CD4-positive, CD25-positive, alpha-beta regulatory T cell (primary cell): Measurements from ENCODE around the gene CAMTA1. TPM values are rescaled to one million over a fixed set of nuclear protein-coding genes. Genes with fewer than 3 reads are reported as not detected.

Experiments
- ATAC-seq, 2 donors: fragments of 150-1000 bp; cut with Tn5 transposase; one replicate each; pipeline ENCODE4 v1.10.0; 2021; ENCODE audit warnings: low read depth in 2 of 2, moderate number of reproducible peaks in 2 of 2, moderate library complexity in 1 of 2
- DNase-seq, 3 donors: peaks; one replicate each; pipeline versions ENCODE4 v3.0.0 to v3.0.0-alpha.2; 2012 to 2022; ENCODE audit warnings: mixed read lengths in 1 of 3
- H3K27ac ChIP-seq: one replicate; pipeline ENCODE4 v1.7.0; 2013; ENCODE audit warnings: mild to moderate bottlenecking, low read length; ENCODE audit not compliant: insufficient read depth, poor library complexity, severe bottlenecking
- H3K27me3 ChIP-seq: one replicate; pipeline ENCODE4 v1.7.0; 2013; ENCODE audit warnings: low read length; ENCODE audit not compliant: control insufficient read depth, insufficient read depth
- H3K36me3 ChIP-seq: one replicate; pipeline ENCODE4 v1.7.0; 2013; ENCODE audit warnings: mild to moderate bottlenecking, low read length, moderate library complexity; ENCODE audit not compliant: control insufficient read depth, insufficient read depth
- H3K4me1 ChIP-seq: 2 replicates; pipeline ENCODE4 v1.7.0; 2013; ENCODE audit warnings: mild to moderate bottlenecking, low read length; ENCODE audit not compliant: insufficient read depth, control insufficient read depth, poor library complexity, severe bottlenecking
- H3K4me3 ChIP-seq: one replicate; pipeline ENCODE4 v1.7.0; 2013; ENCODE audit warnings: low read depth, mild to moderate bottlenecking, low read length, moderate library complexity
- H3K9me3 ChIP-seq, 2 experiments: 1 replicate in 1 of 2; 2 replicates in 1 of 2; pipeline ENCODE4 v1.7.0; 2013; ENCODE audit warnings: low read length in 2 of 2, mild to moderate bottlenecking in 1 of 2, moderate library complexity in 1 of 2; ENCODE audit not compliant: control insufficient read depth in 2 of 2
- H3K27ac Mint-ChIP-seq, 3 donors: one replicate each; pipeline ENCODE4 v1.8.0; 2020 to 2022; ENCODE audit warnings: mild to moderate bottlenecking in 3 of 3, mixed read lengths in 3 of 3, moderate library complexity in 2 of 3
- H3K27me3 Mint-ChIP-seq: one replicate; pipeline ENCODE4 v1.8.0; 2022; ENCODE audit warnings: mild to moderate bottlenecking, mixed read lengths
- H3K36me3 Mint-ChIP-seq: one replicate; pipeline ENCODE4 v1.8.0; 2020; ENCODE audit warnings: mixed read lengths
- H3K4me1 Mint-ChIP-seq, 4 donors: one replicate each; pipeline ENCODE4 v1.8.0; 2020 to 2022; ENCODE audit warnings: mixed read lengths in 4 of 4, mild to moderate bottlenecking in 1 of 4
- H3K4me3 Mint-ChIP-seq, 4 donors: one replicate each; pipeline ENCODE4 v1.8.0; 2020 to 2022; ENCODE audit warnings: mild to moderate bottlenecking in 4 of 4, mixed read lengths in 4 of 4, moderate library complexity in 3 of 4
- H3K9me3 Mint-ChIP-seq, 7 donors: one replicate each; pipeline ENCODE4 v1.8.0; 2020 to 2022; ENCODE audit warnings: mixed read lengths in 7 of 7, mild to moderate bottlenecking in 3 of 7, moderate library complexity in 2 of 7
- polyA plus RNA-seq, 4 donors: library from polyadenylated mRNA; unstranded; fragments of 300-500 nt; fragmentation: Illumina TruSeq; gene quantifications; one replicate each; pipeline ENCODE4 v1.2.3, GENCODE V29; 2021
- total RNA-seq: library from RNA; stranded (reverse); gene quantifications from one replicate; pipeline ENCODE4 v1.2.3, GENCODE V29; 2022

Gene CAMTA1
- total and polyA plus RNA-seq, 5 donors from 2014 or later: 48.8 to 112 (median 80.0) TPM

DNA sequence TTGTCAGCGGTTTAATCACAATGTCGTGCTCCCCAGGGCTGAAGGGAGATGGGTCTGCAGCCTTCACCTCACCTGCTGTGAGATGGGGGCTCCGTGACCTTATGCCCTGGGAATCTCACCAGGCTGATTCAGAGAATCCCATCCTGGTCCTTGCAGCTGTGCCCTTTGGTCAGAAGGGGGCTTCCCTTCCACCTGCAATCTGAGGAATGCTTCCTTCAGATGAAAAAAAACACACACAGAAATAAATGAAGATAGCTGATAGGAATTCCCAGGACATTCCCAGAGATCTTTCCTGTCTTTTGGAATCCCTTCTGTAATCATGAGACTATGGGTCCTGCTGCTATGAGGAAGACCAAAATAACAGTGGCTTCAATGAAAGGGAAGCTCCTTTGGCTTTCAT lies 858.8 kb downstream of the CAMTA1 start:
- Histone ChIP-seq H3K4me1 (peaks cover 6% of the 10 kb centered on the region), H3K9me3 (no peaks in the 10 kb centered on the region), H3K36me3 (no peaks in the 10 kb centered on the region), H3K4me3 (no peak overlapping the region), H3K27ac (no peak overlapping the region), H3K27me3 (no peaks in the 10 kb centered on the region)
- DNase-seq (no peak), ATAC-seq (no peak)
- Mint-ChIP-seq H3K9me3 (no peaks in the 10 kb centered on the region), H3K4me1 (peaks cover 0 to 2% (median 0%) of the 10 kb centered on the region in 4 donors), H3K27me3 (no peaks in the 10 kb centered on the region), H3K36me3 (no peaks in the 10 kb centered on the region), H3K27ac (no peak overlapping the region), H3K4me3 (no peak overlapping the region)

DNA sequence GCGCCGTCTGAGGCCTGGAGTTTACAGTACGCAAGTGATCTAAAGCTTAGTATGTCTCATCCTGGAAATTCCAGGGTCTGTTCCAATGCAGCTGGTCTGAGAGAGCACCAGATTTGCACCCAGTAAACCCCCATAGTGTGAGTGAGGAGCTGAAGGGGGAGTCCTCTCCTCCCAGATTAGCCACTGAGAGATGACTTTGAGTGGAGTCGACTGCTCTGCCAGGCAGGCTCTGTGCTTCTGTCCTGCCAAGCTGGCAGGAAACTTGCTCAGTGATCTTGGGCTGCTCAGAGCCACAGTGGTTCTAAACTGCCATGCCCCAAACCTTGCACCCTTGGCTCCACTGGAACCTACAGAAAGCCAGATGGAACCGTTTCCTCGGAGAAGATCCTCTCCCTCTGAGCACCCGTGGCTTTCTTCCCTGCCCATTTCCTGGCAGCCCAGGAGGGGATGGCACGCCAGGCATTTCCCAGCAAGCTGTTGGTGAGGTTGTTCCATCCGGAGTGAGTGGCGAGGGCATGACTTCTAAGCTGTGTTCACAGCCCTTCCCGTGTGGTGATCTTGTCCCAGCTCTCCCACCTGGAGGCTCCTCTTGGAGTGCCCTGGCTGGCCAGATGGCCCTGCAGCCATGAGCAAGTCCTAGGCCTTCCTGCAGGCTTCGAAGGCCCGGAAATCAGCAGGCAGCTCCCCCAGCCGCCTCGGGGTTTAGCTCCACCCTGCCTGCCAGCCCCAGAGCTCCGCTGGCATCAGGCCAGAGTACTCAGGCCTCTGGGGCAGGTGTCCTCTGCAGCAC lies 859.9 kb downstream of the CAMTA1 start:
- ATAC-seq (no peak), DNase-seq (no peak)
- no peaks in the 10 kb centered on the region for H3K36me3 ChIP-seq
- no peak overlapping the region for H3K27ac ChIP-seq
- H3K36me3 Mint-ChIP-seq: no peaks in the 10 kb centered on the region
- H3K4me3 ChIP-seq: no peak overlapping the region
- H3K27me3 Mint-ChIP-seq: no peaks in the 10 kb centered on the region
- H3K4me1 ChIP-seq: peaks cover 6% of the 10 kb centered on the region
- H3K9me3 Mint-ChIP-seq: no peaks in the 10 kb centered on the region
- H3K27ac Mint-ChIP-seq: no peak overlapping the region
- H3K4me3 Mint-ChIP-seq: no peak overlapping the region
- H3K9me3 ChIP-seq: no peaks in the 10 kb centered on the region
- H3K4me1 Mint-ChIP-seq: peaks cover 0 to 2% (median 0%) of the 10 kb centered on the region in 4 donors
- no peaks in the 10 kb centered on the region for H3K27me3 ChIP-seq

DNA sequence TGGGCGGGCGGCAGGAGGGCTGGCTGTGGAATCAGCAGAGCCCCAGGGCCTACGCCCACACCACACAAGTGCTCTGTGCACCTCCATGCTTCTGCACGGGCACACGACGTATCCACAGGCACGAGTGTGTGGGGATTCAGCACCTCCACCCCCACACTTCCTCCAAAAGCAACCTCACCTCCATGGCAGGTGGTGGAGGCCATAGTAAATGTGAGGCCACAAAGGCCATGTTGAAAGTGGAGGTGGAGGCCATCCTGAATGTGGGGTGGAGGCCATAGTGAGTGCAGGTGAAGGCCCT lies 860.4 kb downstream of the CAMTA1 start:
- Histone ChIP-seq H3K27me3 (no peaks in the 10 kb centered on the region), H3K4me1 (peaks cover 6% of the 10 kb centered on the region), H3K36me3 (no peaks in the 10 kb centered on the region), H3K9me3 (no peaks in the 10 kb centered on the region), H3K27ac (no peak overlapping the region), H3K4me3 (no peak overlapping the region)
- no peak for DNase-seq
- Mint-ChIP-seq H3K9me3 (no peaks in the 10 kb centered on the region), H3K36me3 (no peaks in the 10 kb centered on the region), H3K27ac (no peak overlapping the region), H3K27me3 (no peaks in the 10 kb centered on the region), H3K4me3 (no peak overlapping the region), H3K4me1 (peaks cover 0 to 2% (median 0%) of the 10 kb centered on the region in 4 donors)
- ATAC-seq: no peak

DNA sequence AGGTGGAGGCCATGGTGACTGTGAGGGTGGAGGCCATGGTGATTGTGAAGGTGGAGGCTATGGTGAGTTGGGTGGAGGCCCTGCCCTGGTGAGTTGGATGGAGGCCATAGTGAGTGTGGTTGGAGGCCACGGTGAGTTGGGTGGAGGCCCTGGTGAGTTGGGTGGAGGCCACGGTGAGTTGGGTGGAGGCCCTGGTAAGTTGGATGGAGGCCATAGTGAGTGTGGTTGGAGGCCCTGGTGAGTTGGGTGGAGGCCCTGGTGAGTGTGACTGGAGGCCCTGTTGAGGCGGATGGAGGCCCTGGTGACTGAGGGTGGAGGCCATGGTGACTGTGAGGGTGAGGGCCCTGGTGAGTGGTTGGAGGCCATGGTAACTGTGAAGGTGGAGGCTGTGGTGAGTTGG lies 860.9 kb downstream of the CAMTA1 start:
- H3K27me3 Mint-ChIP-seq: no peaks in the 10 kb centered on the region
- H3K36me3 ChIP-seq: no peaks in the 10 kb centered on the region
- no peaks in the 10 kb centered on the region for H3K36me3 Mint-ChIP-seq
- no peak overlapping the region for H3K27ac ChIP-seq
- no peaks in the 10 kb centered on the region for H3K9me3 Mint-ChIP-seq
- H3K4me3 Mint-ChIP-seq: no peak overlapping the region
- H3K4me1 ChIP-seq: peaks cover 6% of the 10 kb centered on the region
- no peaks in the 10 kb centered on the region for H3K9me3 ChIP-seq
- H3K27me3 ChIP-seq: no peaks in the 10 kb centered on the region
- no peak for DNase-seq
- no peak for ATAC-seq
- no peak overlapping the region for H3K27ac Mint-ChIP-seq
- H3K4me3 ChIP-seq: no peak overlapping the region
- peaks cover 0 to 2% (median 0%) of the 10 kb centered on the region in 4 donors for H3K4me1 Mint-ChIP-seq

DNA sequence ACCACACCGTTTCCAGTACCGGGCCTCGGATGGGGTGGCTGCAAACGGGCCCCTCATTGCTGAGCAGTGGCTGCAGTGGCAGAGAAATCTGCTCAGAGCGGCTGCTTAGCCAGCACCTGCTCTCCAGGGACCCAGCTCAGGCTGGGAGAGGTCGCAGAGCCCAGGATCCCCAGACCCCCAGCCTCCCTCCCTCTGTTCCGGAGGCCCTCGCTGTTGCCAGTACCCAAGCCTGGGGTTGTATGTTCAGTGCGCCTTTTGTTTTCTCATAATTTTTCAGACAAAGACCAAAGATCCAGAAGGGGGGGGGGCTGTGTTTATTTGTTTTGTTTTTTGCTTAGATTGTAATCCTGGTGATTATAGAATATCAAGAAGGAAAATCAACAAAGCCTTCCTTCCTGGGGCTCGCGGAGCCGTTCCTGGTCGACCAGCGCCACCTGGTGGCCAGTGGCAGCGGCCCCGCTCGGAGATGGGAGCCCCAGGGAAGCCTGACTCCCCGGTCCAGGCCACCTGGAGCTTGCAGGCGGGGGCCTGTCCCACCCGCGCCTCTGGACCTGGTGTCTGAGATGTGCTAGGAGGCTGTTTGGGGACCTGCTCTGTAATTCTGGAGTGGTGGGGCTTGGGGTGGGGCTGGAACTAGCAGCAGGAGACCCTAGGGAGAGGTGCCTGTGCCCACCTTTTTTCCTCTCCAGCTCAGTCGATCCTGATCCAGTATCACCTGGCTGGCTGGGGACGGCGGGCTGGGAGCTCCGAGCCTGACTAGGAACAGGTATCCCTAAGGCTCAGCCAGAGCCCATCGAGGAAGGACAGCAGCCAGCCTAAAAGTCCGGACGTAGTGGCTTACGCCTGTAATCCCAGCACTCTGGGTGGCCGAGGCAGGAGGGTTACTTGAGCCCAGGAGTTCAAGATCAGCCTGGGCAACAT lies 862.0 kb downstream of the CAMTA1 start:
- Histone ChIP-seq H3K4me3 (no peak overlapping the region), H3K4me1 (peaks cover 6% of the 10 kb centered on the region), H3K9me3 (no peaks in the 10 kb centered on the region), H3K27me3 (no peaks in the 10 kb centered on the region), H3K27ac (no peak overlapping the region), H3K36me3 (no peaks in the 10 kb centered on the region)
- H3K27me3 Mint-ChIP-seq: no peaks in the 10 kb centered on the region
- no peak overlapping the region for H3K4me3 Mint-ChIP-seq
- H3K36me3 Mint-ChIP-seq: no peaks in the 10 kb centered on the region
- H3K9me3 Mint-ChIP-seq: no peaks in the 10 kb centered on the region
- peaks cover 0 to 2% (median 0%) of the 10 kb centered on the region in 4 donors for H3K4me1 Mint-ChIP-seq
- peak; percentile 38 to 51 for ATAC-seq
- peak; percentile 39 to 49 (median 42) for DNase-seq
- no peak overlapping the region for H3K27ac Mint-ChIP-seq

DNA sequence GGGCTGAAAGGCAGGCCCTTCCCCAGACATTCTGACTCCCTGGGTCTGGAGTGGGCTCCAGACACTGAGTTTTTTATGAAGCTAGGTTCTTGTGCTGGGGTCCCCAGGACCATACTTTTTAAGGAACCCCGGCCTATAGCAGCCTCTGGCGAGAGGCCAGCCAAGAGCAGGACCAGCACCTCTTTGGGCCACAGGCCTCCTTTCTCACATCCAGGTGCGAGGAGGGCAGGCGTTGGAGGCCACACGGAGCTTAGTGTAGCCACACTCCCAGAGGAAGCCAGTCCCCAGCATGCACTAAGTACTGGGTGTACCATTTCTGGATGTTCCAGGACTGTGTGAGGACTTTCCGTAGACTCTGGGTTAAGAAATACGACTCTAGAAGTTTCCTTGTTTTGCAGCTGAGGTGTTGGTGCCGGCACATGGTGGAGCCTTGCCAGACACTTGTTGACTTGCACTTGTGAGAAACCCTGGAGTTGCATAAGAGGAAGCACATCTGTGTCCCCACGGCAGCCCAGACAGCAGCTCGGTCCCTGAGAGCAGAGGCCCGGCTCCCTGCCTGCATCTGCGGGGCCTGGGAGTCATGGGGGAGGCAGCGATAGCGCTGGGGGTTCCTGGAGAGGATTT lies 863.6 kb downstream of the CAMTA1 start:
- H3K4me3 ChIP-seq: no peak overlapping the region
- H3K4me3 Mint-ChIP-seq: no peak overlapping the region
- H3K9me3 ChIP-seq: no peaks in the 10 kb centered on the region
- no peak overlapping the region for H3K27ac Mint-ChIP-seq
- H3K4me1 ChIP-seq: peaks cover 6% of the 10 kb centered on the region
- no peaks in the 10 kb centered on the region for H3K9me3 Mint-ChIP-seq
- DNase-seq: no peak
- H3K36me3 Mint-ChIP-seq: no peaks in the 10 kb centered on the region
- no peaks in the 10 kb centered on the region for H3K27me3 Mint-ChIP-seq
- no peak for ATAC-seq
- H3K27me3 ChIP-seq: no peaks in the 10 kb centered on the region
- no peak overlapping the region for H3K27ac ChIP-seq
- peaks cover 0 to 2% (median 0%) of the 10 kb centered on the region in 4 donors for H3K4me1 Mint-ChIP-seq
- no peaks in the 10 kb centered on the region for H3K36me3 ChIP-seq

DNA sequence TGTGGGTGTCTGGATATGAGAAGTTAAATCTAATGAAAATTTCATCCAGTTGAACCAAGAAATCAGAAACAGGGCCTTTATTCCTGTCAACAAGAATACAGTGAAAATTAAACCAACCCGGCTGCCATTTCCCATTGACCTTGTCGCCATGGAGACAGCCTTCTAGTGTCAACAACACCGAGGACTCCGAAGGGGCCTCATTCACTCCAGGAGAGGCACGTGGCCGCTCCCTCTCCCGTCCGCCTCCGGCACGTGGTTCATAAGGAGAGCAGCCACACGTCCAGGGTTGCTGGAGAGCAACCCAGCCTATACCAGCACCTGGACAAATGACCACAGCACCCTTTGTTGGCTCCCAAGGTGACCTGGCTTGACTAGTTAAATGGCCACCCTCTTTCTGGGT lies 865.5 kb downstream of the CAMTA1 start:
- H3K36me3 ChIP-seq: no peaks in the 10 kb centered on the region
- H3K4me1 ChIP-seq: peaks cover 6% of the 10 kb centered on the region
- no peaks in the 10 kb centered on the region for H3K27me3 Mint-ChIP-seq
- ATAC-seq: no peak
- no peaks in the 10 kb centered on the region for H3K9me3 Mint-ChIP-seq
- H3K4me3 ChIP-seq: no peak overlapping the region
- H3K4me1 Mint-ChIP-seq: peaks cover 0 to 2% (median 0%) of the 10 kb centered on the region in 4 donors
- DNase-seq: no peak
- no peak overlapping the region for H3K27ac Mint-ChIP-seq
- H3K27ac ChIP-seq: no peak overlapping the region
- H3K27me3 ChIP-seq: no peaks in the 10 kb centered on the region
- H3K9me3 ChIP-seq: no peaks in the 10 kb centered on the region
- no peaks in the 10 kb centered on the region for H3K36me3 Mint-ChIP-seq
- no peak overlapping the region for H3K4me3 Mint-ChIP-seq
